GM21528 (cell line): ENCODE results near the gene AMER1.
"Not testable (repeated sequence)": the region's sequence is repeated elsewhere in the genome, so short reads cannot be mapped to it uniquely, and the experiment has no call there.

Experiments used
- ATAC-seq: cut with Tn5 transposase; IDR thresholded peaks from one replicate; pipeline ENCODE4 v1.9.1; 2021; ENCODE audit warnings: mild to moderate bottlenecking, moderate library complexity; ENCODE audit not compliant: unreplicated experiment, low FRiP score

The AMER1 gene

GRCh38 chrX:64205441-64205734 is at the start of gene AMER1:
TSS of gene AMER1 (minus strand) at chrX:64205708. CDS start at chrX:64193286, 12,422 bp downstream.
- peak; percentile 52 for ATAC-seq

DNA sequence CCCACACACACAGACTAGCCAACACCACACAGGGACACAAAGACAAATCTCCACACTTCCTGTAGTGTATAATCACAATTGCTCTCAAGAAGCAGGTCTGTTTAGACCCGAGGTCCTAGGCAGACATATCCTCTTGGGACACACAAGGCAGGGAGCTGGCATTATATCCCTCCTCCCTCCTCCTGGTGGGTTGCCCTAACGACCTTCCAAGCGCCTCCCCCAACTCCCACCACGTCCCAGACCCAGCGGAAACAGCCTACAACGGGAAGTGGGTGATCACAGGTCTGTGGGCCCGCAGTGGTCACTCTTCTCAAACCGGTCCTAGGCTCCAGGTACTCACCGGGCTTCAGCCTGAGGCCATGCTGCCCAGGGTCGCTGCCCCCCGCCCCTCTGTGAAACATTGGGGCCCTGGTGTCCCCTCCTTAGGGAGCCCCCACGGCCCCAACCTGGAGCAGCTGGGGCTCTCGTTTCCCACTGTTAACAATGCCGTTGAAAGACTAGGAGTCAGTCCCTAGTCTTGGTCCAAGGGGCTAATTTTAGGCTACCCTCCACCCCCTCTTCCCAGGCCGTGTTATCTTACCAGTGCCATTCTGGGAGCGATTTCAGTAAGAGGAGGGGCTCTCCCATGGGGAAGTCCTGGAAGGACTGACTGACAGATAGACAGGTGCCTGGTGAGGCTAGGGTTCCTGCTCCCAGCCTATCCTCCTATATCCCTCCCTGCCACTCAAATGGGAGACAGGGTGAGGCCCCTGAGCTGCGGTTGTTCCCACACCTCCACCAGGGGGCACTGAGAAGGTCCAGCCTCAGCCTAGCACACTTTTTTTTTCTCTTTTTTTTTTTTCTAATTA is 24.8 kb upstream of the AMER1 start, which contains the start of gene ASB12:
Gene ASB12, minus strand, starts transcription at position 485 of the 848 bp plus-strand sequence. CDS start 4,957 bp downstream, outside the sequence.
- ATAC-seq, result no peak

DNA sequence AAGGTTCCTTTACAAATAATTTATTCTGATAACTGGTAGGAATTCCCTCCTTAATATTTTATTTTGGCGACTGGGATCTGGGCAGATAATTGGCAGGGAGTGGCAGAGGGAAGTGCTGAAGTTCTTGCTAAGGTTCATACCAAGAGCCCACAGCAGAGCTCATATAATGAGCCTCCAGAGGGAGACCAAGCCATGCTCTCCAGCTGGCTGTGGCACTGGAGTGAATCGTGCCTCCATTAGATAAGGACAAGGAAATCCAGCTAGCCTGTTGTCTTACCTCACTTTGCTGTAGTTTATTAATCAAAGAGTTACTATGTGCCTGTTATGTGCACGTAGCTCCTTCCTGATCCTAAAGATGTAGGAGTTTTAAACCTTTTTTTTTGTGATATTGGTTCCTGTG is 23.6 kb upstream of the AMER1 start:
- ATAC-seq, result no peak

DNA sequence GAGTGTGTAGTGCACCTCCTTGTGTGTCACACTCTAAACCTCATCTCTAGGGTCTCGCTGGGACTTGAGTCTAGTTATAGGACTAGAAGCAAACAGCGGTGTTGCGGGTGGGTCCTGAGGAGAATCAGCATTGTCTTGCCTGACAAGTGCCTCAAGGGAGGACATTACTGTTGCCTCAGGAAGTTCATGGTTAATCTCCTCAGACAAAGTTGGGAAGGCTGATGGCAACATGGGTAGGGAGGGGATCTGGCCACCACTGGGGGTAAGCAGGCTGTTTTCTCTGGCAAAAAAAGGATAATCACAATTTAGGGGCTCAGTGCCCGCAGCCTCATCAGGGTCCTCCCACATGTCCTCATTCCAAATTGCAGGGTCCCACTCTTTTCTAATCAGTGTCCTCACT is 12.5 kb upstream of the AMER1 start:
- no peak for ATAC-seq

- not testable (repeated sequence) for ATAC-seq
These were observed 8.5 kb upstream of the AMER1 start for GRCh38 chrX:64213989-64214388.

DNA sequence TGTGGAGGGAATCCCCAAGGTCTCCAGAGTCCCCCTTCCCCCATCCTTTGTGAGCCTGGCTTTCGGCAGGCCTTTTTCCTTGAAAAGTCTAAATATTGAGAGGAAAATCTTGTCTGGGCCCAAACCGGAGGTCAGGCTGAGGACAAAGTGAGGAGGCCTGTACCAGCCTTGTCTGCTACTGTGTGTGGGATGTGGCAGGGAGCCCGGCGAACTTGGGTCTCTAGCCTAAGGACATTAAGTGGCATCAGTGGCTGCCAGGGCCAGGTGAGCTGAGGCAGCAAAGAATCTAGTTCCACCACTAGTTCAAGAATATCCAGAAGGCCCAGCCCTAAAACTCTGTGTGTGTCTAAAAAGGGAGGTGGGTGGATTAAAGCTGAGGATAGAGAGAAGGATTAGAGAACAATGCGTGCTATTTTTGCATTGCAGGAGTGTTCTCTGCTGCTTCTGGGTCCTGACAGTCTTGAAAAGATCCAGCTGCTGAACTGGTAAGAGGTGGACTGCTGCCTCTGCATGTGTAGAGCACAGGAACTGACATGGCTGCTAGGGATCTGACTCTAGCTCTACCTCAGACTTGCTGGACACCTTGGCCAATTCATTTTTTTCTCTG is 1.2 kb upstream of the AMER1 start:
- no peak for ATAC-seq

- ATAC-seq, result peak; percentile 93
These were observed 410 bp upstream of the AMER1 start for GRCh38 chrX:64205735-64206501.

GRCh38 chrX:64204701-64205440 is 637 bp downstream of the AMER1 start:
- peak; percentile 21 for ATAC-seq

DNA sequence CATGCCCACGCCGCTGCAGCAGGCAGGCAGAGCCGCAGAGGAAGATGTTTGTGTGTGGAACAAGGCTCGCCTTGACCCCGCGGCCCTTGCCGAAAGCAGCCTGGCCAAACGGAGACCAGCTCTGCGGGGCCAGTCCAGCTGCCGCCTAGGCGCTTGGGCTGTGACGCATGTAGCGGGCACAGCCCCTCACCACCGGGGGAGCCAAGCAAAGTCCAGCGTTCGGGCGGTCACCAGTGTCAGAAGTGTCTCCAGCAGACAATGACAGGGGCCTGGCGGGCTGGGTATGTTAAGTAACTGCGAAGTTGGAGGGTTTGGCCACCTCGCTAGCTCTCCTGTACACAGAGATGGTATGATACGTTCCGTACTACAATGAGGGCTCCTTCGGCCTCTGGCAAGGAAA is 1.3 kb downstream of the AMER1 start:
- no peak for ATAC-seq

- no peak for ATAC-seq
These were observed 2.6 kb downstream of the AMER1 start for GRCh38 chrX:64202808-64203325.

GRCh38 chrX:64198036-64198435 is 7.5 kb downstream of the AMER1 start:
- no peak for ATAC-seq

GRCh38 chrX:64196606-64197005 is 8.9 kb downstream of the AMER1 start:
- no peak for ATAC-seq

DNA sequence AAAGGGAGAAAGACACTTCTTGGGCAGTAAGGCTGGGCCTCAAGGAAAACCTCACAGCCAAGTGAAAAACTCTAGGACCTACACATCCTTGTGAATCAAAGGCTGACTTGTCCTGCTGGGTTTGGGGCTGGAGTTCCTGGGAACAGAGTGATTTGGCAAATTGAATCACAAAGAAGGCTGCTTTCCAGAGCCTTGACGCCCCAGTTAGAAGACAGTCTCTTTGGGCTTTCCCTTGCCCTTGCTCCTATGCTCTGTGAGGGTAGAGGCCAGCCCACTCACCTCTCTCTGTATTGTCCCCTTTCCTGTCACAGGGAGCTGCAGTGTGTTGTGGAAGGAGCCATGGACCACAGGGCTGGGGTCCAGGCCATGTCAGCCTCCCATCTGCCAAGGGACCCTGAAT is 9.6 kb downstream of the AMER1 start:
- no peak for ATAC-seq

- ATAC-seq, result no peak
These were observed 12.8 kb downstream of the AMER1 start for GRCh38 chrX:64192673-64193072.

DNA sequence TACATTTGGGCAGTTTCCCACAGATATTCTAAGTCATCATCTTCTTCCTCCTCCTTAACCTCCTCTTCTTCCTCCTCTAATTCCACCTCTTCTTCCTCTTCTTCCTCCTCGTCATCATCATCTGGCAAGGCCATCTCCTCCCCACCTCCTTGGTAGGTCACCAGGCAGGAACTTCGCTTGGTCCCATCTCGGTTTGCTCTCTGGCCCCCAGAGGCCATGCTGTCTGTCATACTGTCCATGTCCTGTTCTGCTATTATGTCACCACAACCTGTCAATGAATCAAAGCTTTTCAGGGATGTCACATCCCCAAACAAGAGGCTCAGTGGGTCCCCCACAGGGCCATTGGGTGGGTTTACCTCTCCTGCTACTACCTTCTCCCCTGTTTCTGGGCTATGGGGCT is 13.5 kb downstream of the AMER1 start:
- no peak for ATAC-seq

- ATAC-seq, result no peak
These were observed 14.1 kb downstream of the AMER1 start for GRCh38 chrX:64191281-64192010.

GRCh38 chrX:64190136-64190740 is 15.3 kb downstream of the AMER1 start:
- no peak for ATAC-seq

- no peak for ATAC-seq
These were observed 16.6 kb downstream of the AMER1 start for GRCh38 chrX:64188901-64189300.

DNA sequence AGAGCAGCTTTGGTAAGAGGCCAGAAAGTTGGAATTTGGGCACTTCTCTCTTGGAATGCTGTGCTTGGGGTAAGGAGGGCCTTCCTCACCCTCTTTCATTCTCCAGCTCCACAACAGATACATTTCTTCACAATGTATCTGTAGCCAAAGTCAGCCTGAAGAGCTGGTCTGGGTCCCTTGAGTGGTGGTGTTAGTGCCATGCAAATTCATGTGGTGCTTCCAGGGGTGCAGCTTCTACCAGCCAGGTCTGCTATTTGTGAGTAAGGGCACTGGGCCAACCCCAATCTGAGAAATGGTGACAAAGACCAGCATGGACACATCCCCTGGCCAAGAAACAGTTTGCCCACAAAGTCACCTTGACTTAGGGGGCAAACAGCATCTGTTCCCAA is 17.8 kb downstream of the AMER1 start:
- no peak for ATAC-seq
